Gastroesophageal sphincter (tissue), 4 donors: ENCODE results near the gene KCNK17. TPM values are rescaled to one million over a fixed set of nuclear protein-coding genes. Genes with fewer than 3 reads are reported as not detected.
A peak's percentile ranks its signal among the peaks of the same experiment; 100 is the strongest.

Experiments
- ATAC-seq: fragments of 150-250 bp; one replicate; pipeline ENCODE4 v1.9.1; 2016; ENCODE audit warnings: mild to moderate bottlenecking, moderate library complexity
- H3K27ac ChIP-seq, 4 donors: fragments of 200-600 bp; sonication (generic) in 3 of 4; 1 replicate in 3 of 4; 2 replicates in 1 of 4; pipeline ENCODE4 v1.5.1; 2016 to 2019
- H3K27me3 ChIP-seq: fragments of 200-600 bp; sonication (generic); one replicate; pipeline ENCODE4 v1.5.1; 2019
- H3K36me3 ChIP-seq, 2 donors: fragments of 200-600 bp; sonication (generic); one replicate each; pipeline ENCODE4 v1.5.1; 2019; ENCODE audit warnings: control low read depth in 1 of 2
- H3K4me1 ChIP-seq, 3 donors: fragments of 200-600 bp; sonication (generic); 1 replicate in 2 of 3; 2 replicates in 1 of 3; pipeline ENCODE4 v1.5.1; 2016 to 2019; ENCODE audit warnings: control low read depth in 2 of 3
- H3K4me3 ChIP-seq, 2 donors: fragments of 200-600 bp; sonication (generic); one replicate each; pipeline ENCODE4 v1.5.1; 2019; ENCODE audit warnings: mild to moderate bottlenecking in 1 of 2, moderate library complexity in 1 of 2
- H3K9me3 ChIP-seq, 3 donors: fragments of 200-600 bp; sonication (generic); one replicate each; pipeline ENCODE4 v1.5.1; 2017 to 2019; ENCODE audit warnings: control low read depth in 2 of 3
- CTCF ChIP-seq, 4 experiments: fragments of 200-600 bp in 2 of 4; fragments of 450-650 bp in 2 of 4; sonication (generic) in 1 of 4; IDR thresholded peaks; one replicate each; pipeline ENCODE4 v1.5.1; 2017 to 2019; ENCODE audit warnings: antibody characterized with exemption in 4 of 4, mild to moderate bottlenecking in 2 of 4, moderate library complexity in 2 of 4
- EP300 ChIP-seq: sonication (generic); formaldehyde crosslinking; IDR thresholded peaks from one replicate; pipeline ENCODE4 v1.6.1; 2017; ENCODE audit warnings: antibody characterized with exemption, mild to moderate bottlenecking
- POLR2A ChIP-seq, 2 donors: fragments of 450-650 bp; IDR thresholded peaks; one replicate each; pipeline ENCODE4 v1.6.1; 2017; ENCODE audit warnings: antibody characterized with exemption in 2 of 2, mild to moderate bottlenecking in 2 of 2, moderate library complexity in 1 of 2
- POLR2AphosphoS5 ChIP-seq: sonication (generic); formaldehyde crosslinking; IDR thresholded peaks from one replicate; pipeline ENCODE4 v1.6.1; 2017; ENCODE audit warnings: antibody characterized with exemption
- WGBS, 2 donors: methylation state at CpG; one replicate each; pipeline ENCODE4 v1.1.5; 2018; ENCODE audit warnings: low coverage in 1 of 2; 5-methylcytosine and 5-hydroxymethylcytosine counted together
- total RNA-seq, 4 donors: library from RNA; depleted of rRNA; stranded (reverse); fragments of >200 nt; gene quantifications; one replicate each; pipeline ENCODE4 v1.1.0, GENCODE V29; 2016

The KCNK17 gene
- under 1 TPM in 2 of 4 donors, not detected in 2; 0.27 to 0.47 TPM for total RNA-seq

- Histone ChIP-seq H3K9me3 (no peaks in the 10 kb centered on the region), H3K4me1 (peaks cover 0 to 18% (median 11%) of the 10 kb centered on the region in 3 donors), H3K27ac (no peak within 1 kb of the TSS), H3K4me3 (peak within 1 kb of the TSS in 1 of 2 donors; percentile 41), H3K27me3 (peaks cover 62% of the 10 kb centered on the region), H3K36me3 (no peaks in the 10 kb centered on the region)
- WGBS, 2 donors, result 40% methylated on average over 4 of the region's 28 CpGs; no CpG with 5 or more reads in 1 of the 2 donors
- ATAC-seq, result no peak
- TF ChIP-seq CTCF (IDR thresholded peaks at IDR 0.05) (no peak), POLR2A (IDR thresholded peaks at IDR 0.05) (no peak), EP300 (no peak), POLR2AphosphoS5 (no peak)
These were observed at the start of gene KCNK17 for GRCh38 chr6:39314273-39314795. TSS of gene KCNK17 (minus strand) at chr6:39314419. CDS start at chr6:39314320, 99 bp downstream.

GRCh38 chr6:39363280-39363679 is 49.1 kb upstream of the KCNK17 start:
- no peak overlapping the region for H3K27ac ChIP-seq
- WGBS, 2 donors, result 76% methylated on average over 3 of the region's 8 CpGs; no CpG with 5 or more reads in 1 of the 2 donors
- H3K36me3 ChIP-seq, result no peaks in the 10 kb centered on the region
- peaks cover 0 to 9% (median 0%) of the 10 kb centered on the region in 3 donors for H3K4me1 ChIP-seq
- H3K27me3 ChIP-seq, result no peaks in the 10 kb centered on the region
- ATAC-seq, result no peak
- H3K4me3 ChIP-seq, result no peak overlapping the region
- no peaks in the 10 kb centered on the region for H3K9me3 ChIP-seq
- TF ChIP-seq POLR2A (IDR thresholded peaks at IDR 0.05), result no peak

- H3K36me3 ChIP-seq, result no peaks in the 10 kb centered on the region
- WGBS, 2 donors, result 50 to 83% methylated on average over 1 to 2 of the region's 3 CpGs
- no peak for ATAC-seq
- no peaks in the 10 kb centered on the region for H3K9me3 ChIP-seq
- H3K27me3 ChIP-seq, result no peaks in the 10 kb centered on the region
- H3K27ac ChIP-seq, result peak overlapping the region in 1 of 4 donors; percentile 7
- no peak overlapping the region for H3K4me3 ChIP-seq
- peaks cover 0 to 9% (median 0%) of the 10 kb centered on the region in 3 donors for H3K4me1 ChIP-seq
- TF ChIP-seq POLR2AphosphoS5, result no peak
- TF ChIP-seq CTCF (IDR thresholded peaks at IDR 0.05), result no peak
- no peak for TF ChIP-seq EP300
- TF ChIP-seq POLR2A (IDR thresholded peaks at IDR 0.05), result no peak
These were observed 48.3 kb upstream of the KCNK17 start for GRCh38 chr6:39362487-39362865.

GRCh38 chr6:39361657-39362486 is 47.7 kb upstream of the KCNK17 start:
- H3K27ac ChIP-seq, result peak overlapping the region in 1 of 4 donors; percentile 7
- TF ChIP-seq CTCF (IDR thresholded peaks at IDR 0.05) (peak; percentile 69 to 84 (median 78)), POLR2A (IDR thresholded peaks at IDR 0.05) (no peak)
- H3K9me3 ChIP-seq, result no peaks in the 10 kb centered on the region
- ATAC-seq, result peak; percentile 79
- H3K4me3 ChIP-seq, result no peak overlapping the region
- no peaks in the 10 kb centered on the region for H3K36me3 ChIP-seq
- WGBS, 2 donors, result 0 to 36% methylated on average over 4 to 18 of the region's 21 CpGs
- no peaks in the 10 kb centered on the region for H3K27me3 ChIP-seq
- H3K4me1 ChIP-seq, result peaks cover 0 to 9% (median 0%) of the 10 kb centered on the region in 3 donors

- H3K27ac ChIP-seq, result no peak overlapping the region
- H3K27me3 ChIP-seq, result no peaks in the 10 kb centered on the region
- H3K4me1 ChIP-seq, result peaks cover 0 to 9% (median 0%) of the 10 kb centered on the region in 3 donors
- no peaks in the 10 kb centered on the region for H3K36me3 ChIP-seq
- H3K4me3 ChIP-seq, result no peak overlapping the region
- 100% methylated on average over 3 of the region's 9 CpGs; no CpG with 5 or more reads in 1 of the 2 donors for WGBS, 2 donors
- no peak for ATAC-seq
- no peak for TF ChIP-seq CTCF (IDR thresholded peaks at IDR 0.05)
- no peaks in the 10 kb centered on the region for H3K9me3 ChIP-seq
These were observed 46.2 kb upstream of the KCNK17 start for GRCh38 chr6:39360378-39360777.
